NB4 (cell line): ENCODE results near the gene ID1.

ENCODE experiments used
- DNase-seq: peaks from one replicate; pipeline ENCODE4 v3.0.0; 2010; ENCODE audit warnings: low read depth
- H3K4me3 ChIP-seq: one replicate; pipeline ENCODE4 v1.5.1; 2011; ENCODE audit warnings: mild to moderate bottlenecking, low read depth, low read length, moderate library complexity
- MYC ChIP-seq: IDR thresholded peaks from 2 replicates; pipeline ENCODE4 v1.6.1; 2011; ENCODE audit warnings: low read depth, low read length
- POLR2A ChIP-seq: IDR thresholded peaks from 2 replicates; pipeline ENCODE4 v1.6.1; 2011; ENCODE audit warnings: mild to moderate bottlenecking; ENCODE audit not compliant: insufficient read length; ENCODE audit errors: extremely low read depth
- TF ChIP-seq, protein P1 (sequence below): IDR thresholded peaks from 2 replicates; pipeline ENCODE4 v1.6.1; 2011; ENCODE audit warnings: low read depth, low read length
- TF ChIP-seq, protein P2 (sequence below): IDR thresholded peaks from one replicate; pipeline ENCODE4 v1.5.1; 2012; ENCODE audit warnings: low read depth, low read length

The ID1 gene

DNA sequence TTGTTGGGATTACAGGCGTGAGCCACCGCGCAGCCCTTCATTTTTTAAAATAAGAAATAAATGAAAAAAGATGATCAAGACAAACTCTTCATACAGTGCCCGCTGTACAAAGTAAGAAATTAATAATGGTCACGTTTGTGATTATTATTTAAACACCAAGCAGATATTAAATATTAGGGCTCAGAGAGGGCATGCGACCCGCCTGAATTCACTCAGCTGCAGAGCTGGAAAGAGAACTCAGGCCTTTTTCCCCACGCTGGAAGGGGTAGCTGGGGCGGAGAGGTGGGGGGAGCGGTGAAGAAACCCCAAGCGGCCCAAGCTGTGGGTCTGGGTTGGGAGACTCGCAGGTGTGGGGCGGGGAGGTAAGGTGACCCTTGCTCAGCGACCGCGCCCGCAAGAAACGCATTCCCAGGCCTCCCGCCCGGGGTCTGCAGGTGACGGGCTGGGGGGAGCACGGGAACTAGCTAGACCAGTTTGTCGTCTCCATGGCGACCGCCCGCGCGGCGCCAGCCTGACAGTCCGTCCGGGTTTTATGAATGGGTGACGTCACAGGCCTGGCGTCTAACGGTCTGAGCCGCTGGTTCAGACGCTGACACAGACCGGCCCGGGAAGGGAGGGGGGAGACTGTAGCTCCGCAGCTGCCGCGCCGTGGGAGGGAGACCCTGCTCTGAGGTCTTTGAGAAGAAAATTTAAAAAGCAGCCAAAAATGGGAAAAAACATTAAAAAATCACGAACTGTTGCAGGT is 1.1 kb upstream of the ID1 start:
- TF ChIP-seq, protein P1, sequence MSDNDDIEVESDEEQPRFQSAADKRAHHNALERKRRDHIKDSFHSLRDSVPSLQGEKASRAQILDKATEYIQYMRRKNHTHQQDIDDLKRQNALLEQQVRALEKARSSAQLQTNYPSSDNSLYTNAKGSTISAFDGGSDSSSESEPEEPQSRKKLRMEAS: peak; percentile 28; the same call in 1 of the 2 replicates
- TF ChIP-seq MYC (0 out of 2 replicates have a peak, but pooled peaks have one; percentile 20), POLR2A (no peak)
- TF ChIP-seq, protein P2, sequence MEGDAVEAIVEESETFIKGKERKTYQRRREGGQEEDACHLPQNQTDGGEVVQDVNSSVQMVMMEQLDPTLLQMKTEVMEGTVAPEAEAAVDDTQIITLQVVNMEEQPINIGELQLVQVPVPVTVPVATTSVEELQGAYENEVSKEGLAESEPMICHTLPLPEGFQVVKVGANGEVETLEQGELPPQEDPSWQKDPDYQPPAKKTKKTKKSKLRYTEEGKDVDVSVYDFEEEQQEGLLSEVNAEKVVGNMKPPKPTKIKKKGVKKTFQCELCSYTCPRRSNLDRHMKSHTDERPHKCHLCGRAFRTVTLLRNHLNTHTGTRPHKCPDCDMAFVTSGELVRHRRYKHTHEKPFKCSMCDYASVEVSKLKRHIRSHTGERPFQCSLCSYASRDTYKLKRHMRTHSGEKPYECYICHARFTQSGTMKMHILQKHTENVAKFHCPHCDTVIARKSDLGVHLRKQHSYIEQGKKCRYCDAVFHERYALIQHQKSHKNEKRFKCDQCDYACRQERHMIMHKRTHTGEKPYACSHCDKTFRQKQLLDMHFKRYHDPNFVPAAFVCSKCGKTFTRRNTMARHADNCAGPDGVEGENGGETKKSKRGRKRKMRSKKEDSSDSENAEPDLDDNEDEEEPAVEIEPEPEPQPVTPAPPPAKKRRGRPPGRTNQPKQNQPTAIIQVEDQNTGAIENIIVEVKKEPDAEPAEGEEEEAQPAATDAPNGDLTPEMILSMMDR: no peak

DNA sequence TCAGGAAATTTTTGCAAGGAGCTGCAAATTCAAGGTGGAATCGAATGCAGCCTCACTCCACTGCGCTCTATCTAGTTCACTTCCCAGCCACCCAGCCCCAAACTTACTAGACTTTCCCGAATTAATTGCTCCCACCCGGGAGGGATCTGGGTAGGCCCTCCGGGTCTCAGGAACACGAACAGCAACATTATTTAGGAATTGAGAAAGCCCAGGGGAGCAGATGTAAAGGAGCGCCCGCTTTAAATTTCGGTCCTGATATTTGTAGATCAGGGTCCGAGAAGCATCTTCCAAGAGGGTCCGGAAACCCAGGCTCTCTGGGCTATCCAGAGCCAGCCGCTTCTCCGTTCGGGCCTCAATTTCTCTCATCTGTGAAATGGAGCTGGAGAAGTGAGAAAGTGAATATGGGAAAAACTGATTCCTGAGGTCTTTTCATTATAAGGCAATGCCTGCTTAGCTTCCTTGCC is 490 bp upstream of the ID1 start:
- DNase-seq: no peak
- TF ChIP-seq, protein P1: no peak
- peak overlapping the region; percentile 38 for H3K4me3 ChIP-seq

More for the DNA sequence above, 1.1 kb upstream of the ID1 start:
- DNase-seq: peak; percentile 90
- H3K4me3 ChIP-seq: peak overlapping the region; percentile 38

DNA sequence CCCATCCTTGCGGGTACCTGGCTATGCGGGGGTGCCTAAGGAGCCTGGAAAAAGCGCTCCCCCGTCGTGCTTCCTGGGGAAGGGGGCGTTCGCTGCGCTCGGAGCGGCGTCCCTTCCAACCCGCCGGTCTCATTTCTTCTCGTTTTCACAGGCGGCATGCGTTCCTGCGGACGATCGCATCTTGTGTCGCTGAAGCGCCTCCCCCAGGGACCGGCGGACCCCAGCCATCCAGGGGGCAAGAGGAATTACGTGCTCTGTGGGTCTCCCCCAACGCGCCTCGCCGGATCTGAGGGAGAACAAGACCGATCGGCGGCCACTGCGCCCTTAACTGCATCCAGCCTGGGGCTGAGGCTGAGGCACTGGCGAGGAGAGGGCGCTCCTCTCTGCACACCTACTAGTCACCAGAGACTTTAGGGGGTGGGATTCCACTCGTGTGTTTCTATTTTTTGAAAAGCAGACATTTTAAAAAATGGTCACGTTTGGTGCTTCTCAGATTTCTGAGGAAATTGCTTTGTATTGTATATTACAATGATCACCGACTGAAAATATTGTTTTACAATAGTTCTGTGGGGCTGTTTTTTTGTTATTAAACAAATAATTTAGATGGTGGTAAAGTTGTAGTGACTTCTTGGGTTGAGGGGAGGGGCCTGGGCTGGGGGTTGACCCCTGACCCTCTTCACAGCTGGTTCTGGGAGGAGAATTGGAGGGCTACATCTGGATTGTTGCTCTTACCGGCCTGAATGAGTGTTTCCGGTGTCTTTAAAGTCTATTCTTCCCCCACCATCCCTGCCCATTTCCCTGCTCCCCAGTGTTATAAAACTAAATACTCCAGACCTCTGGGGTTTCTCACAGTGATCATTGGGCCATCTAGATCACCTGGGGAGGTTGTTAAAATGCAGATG is 1.1 kb downstream of the ID1 start:
- TF ChIP-seq, protein P2: no peak
- TF ChIP-seq POLR2A (no peak), MYC (no peak)
- TF ChIP-seq, protein P1: no peak
- peak; percentile 36 for DNase-seq

DNA sequence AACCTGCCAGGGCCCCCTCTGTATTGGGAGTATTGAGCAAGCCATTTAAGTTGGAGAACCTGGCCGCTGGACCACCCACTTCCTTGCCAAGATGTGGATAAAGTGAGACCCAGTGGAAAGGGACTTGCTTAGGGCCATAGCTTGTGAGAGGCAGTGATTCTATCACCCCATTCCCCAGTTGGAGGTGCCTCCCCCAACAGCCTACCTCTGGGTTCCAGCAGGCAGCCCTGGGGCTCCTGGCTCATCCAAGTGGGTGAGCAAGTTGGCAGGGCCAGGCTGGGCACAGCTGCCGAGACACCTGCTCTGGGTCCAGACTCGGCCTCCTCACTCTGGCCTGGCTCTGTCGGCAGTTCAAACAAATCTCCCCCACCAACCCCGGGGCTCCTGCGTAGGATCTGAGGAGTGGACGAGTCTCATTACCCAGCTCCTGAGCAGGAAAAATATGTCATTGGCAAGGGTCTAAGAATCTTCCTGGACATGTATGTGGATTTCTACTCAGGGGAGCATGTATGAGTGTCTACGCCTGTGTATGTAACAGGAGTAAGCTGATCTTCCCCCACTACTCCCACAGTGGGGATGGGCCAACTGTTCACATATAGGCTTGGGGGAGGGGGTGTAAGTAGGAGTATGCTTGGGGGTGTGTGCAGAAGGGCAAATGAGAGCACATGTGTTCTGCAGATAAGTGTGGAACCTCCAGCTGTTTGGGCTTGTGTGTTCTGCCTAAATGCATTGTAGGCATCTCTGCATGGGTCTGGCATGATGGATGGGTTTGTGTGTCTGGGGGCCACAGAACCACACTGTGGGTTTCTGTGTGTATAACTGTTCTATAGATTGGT is 1.9 kb downstream of the ID1 start:
- H3K4me3 ChIP-seq: no peak overlapping the region
- TF ChIP-seq POLR2A (no peak), MYC (no peak)
- TF ChIP-seq, protein P2: no peak
- TF ChIP-seq, protein P1: no peak
- DNase-seq: no peak

More for the DNA sequence above, 1.1 kb downstream of the ID1 start:
- peak overlapping the region; percentile 56 for H3K4me3 ChIP-seq

DNA sequence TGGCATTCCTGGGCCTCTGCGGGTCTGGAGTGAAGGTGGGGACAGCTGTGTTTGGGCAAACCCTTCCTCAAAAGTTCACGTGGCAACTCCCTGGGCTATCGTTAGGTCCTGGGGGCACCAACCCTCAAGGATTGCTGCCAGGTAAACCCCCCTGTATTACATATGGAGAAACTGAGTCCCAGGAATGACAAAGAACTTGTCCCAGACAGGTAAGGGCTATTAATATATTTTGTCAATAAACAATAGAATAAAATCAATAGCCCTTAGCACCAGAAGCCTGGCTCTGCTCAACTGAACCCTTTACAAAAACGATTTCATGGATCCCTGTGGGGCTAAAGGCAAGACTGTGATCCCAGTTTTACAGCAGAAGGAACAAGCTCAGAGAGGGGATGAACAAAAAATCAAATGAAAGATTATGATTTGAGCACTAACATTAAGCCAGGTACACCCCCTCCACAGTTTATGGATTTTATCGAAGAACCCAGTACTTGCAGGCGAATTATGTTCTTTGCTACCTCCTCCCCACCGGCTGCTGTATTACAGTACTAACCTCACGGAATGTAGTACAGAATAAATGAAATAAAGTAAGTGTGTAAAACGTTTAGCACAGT is 2.7 kb downstream of the ID1 start:
- no peak for DNase-seq
- H3K4me3 ChIP-seq: no peak overlapping the region
- no peak for TF ChIP-seq POLR2A
- TF ChIP-seq, protein P2: no peak
- TF ChIP-seq, protein P1: no peak
- TF ChIP-seq MYC: no peak
